HCT116 (cell line): Measurements from ENCODE around the gene NGEF. TPM values are rescaled to one million over a fixed set of nuclear protein-coding genes. Genes with fewer than 3 reads are reported as not detected.

Experiments
- ATAC-seq: fragments of 200-7000 bp; cut with Tn5 transposase; 2 replicates; pipeline ENCODE4 v1.9.1; 2020; ENCODE audit warnings: mild to moderate bottlenecking, moderate library complexity
- BruUV-seq: library from RNA; stranded (reverse); fragments of 400-500 nt; replicated peaks from 2 replicates; lab custom pipeline; 2021; lab: Mats Ljungman, UMichigan
- CTCF ChIA-PET: fragments of 300-600 bp; sonication (Branson Sonifier 250); formaldehyde crosslinking; loops from one replicate; lab custom pipeline; 2021; ENCODE audit warnings: antibody characterized with exemption; lab: Charles Lee
- POLR2A ChIA-PET: fragments of 300-600, 350-600 bp; sonication (Branson Sonifier 250); formaldehyde crosslinking; loops from one replicate; lab custom pipeline; 2021; ENCODE audit warnings: antibody characterized with exemption; lab: Charles Lee
- RAD21 ChIA-PET, 2 experiments: fragments of 300-600 bp; sonication (Branson Sonifier 250); formaldehyde crosslinking; loops; one replicate each; lab custom pipeline; 2023; ENCODE audit warnings: low total read pairs in 2 of 2; ENCODE audit not compliant: uncharacterized antibody in 2 of 2, unreplicated experiment in 2 of 2, low non-redundant PET in 1 of 2; lab: Charles Lee
- DNase-seq: peaks from one replicate; pipeline ENCODE4 v3.0.0-alpha.2; 2010; ENCODE audit warnings: low read depth, low spot score
- H2AFZ ChIP-seq: fragments of 200-600 bp; shearing (Covaris generic), sonication (generic); 2 replicates; pipeline ENCODE4 v1.6.1; 2017; ENCODE audit warnings: low read depth, mixed run types, mixed read lengths, antibody characterized with exemption, low read length; ENCODE audit not compliant: poor library complexity, severe bottlenecking
- H3K27ac ChIP-seq: 2 replicates; pipeline ENCODE4 v1.5.1; 2012; ENCODE audit warnings: low read depth, low read length
- H3K27me3 ChIP-seq: fragments of 200-600 bp; sonication (generic); 2 replicates; pipeline ENCODE4 v1.6.1; 2016; ENCODE audit warnings: mixed run types, low read length, mixed read lengths; ENCODE audit not compliant: insufficient read depth
- H3K36me3 ChIP-seq, 2 experiments: fragments of 200-500 bp in 1 of 2; fragments of 200-600 bp in 1 of 2; sonication (Bioruptor generic) in 1 of 2; sonication (generic) in 1 of 2; 2 replicates each; pipeline versions ENCODE4 v1.5.1 to v1.6.1; 2014 to 2016; ENCODE audit warnings: low read length in 2 of 2, inconsistent platforms in 1 of 2, mixed read lengths in 1 of 2, mixed run types in 1 of 2; ENCODE audit not compliant: insufficient read depth in 2 of 2, control insufficient read depth in 1 of 2
- H3K4me1 ChIP-seq, 2 experiments: fragments of 200-600 bp in 1 of 2; sonication (generic) in 1 of 2; 2 replicates each; pipeline versions ENCODE4 v1.5.1 to v1.6.1; 2012 to 2017; ENCODE audit warnings: low read length in 2 of 2, inconsistent platforms in 1 of 2, mild to moderate bottlenecking in 1 of 2, mixed read lengths in 1 of 2, mixed run types in 1 of 2, moderate library complexity in 1 of 2; ENCODE audit not compliant: insufficient read depth in 2 of 2, control insufficient read depth in 1 of 2
- H3K4me2 ChIP-seq: fragments of 200-600 bp; sonication (generic); 2 replicates; pipeline ENCODE4 v1.6.1; 2017; ENCODE audit warnings: mixed run types, low read length, mixed read lengths
- H3K4me3 ChIP-seq, 2 experiments: fragments of 200-600 bp in 1 of 2; sonication (generic) in 1 of 2; replicated peaks in 1 of 2; 2 replicates each; pipeline ENCODE4 v1.5.1; 2011 to 2016; ENCODE audit warnings: low read length in 2 of 2, control low read depth in 1 of 2, low read depth in 1 of 2, mild to moderate bottlenecking in 1 of 2, mixed read lengths in 1 of 2, mixed run types in 1 of 2
- H3K79me2 ChIP-seq: fragments of 200-600 bp; sonication (generic); 2 replicates; pipeline ENCODE4 v1.6.1; 2017; ENCODE audit warnings: mild to moderate bottlenecking, mixed run types, low read length, moderate library complexity, mixed read lengths; ENCODE audit not compliant: insufficient read depth
- H3K9ac ChIP-seq: fragments of 200-600 bp; sonication (generic); 2 replicates; pipeline ENCODE4 v1.6.1; 2016; ENCODE audit warnings: low read length, mixed read lengths
- H3K9me2 ChIP-seq: fragments of 200-600 bp; sonication (generic), shearing (Covaris generic); 2 replicates; pipeline ENCODE4 v1.6.1; 2017; ENCODE audit warnings: mixed run types, mild to moderate bottlenecking, moderate library complexity; ENCODE audit not compliant: insufficient read depth
- H3K9me3 ChIP-seq, 2 experiments: fragments of 200-500 bp in 1 of 2; fragments of 200-600 bp in 1 of 2; sonication (Bioruptor generic) in 1 of 2; sonication (generic) in 1 of 2; 2 replicates each; pipeline ENCODE4 v1.6.1; 2014 to 2017; ENCODE audit warnings: low read length in 2 of 2, mixed read lengths in 2 of 2, inconsistent platforms in 1 of 2, low read depth in 1 of 2, mild to moderate bottlenecking in 1 of 2, mixed run types in 1 of 2, moderate library complexity in 1 of 2; ENCODE audit not compliant: control insufficient read depth in 1 of 2, insufficient read depth in 1 of 2
- H4K20me1 ChIP-seq: fragments of 200-600 bp; sonication (generic), shearing (Covaris generic); 2 replicates; pipeline ENCODE4 v1.6.1; 2017; ENCODE audit warnings: mixed run types, mild to moderate bottlenecking, moderate library complexity; ENCODE audit not compliant: insufficient read depth
- ATF3 ChIP-seq: IDR thresholded peaks from 2 replicates; pipeline ENCODE4 v1.6.1; 2012
- CBX3 ChIP-seq: IDR thresholded peaks from 2 replicates; pipeline ENCODE4 v1.6.1; 2012; ENCODE audit warnings: low read depth
- CTCF ChIP-seq, 3 experiments: fragments of 200-600 bp in 1 of 3; sonication (generic) in 1 of 3; IDR thresholded peaks in 2 of 3; conservative IDR thresholded peaks in 1 of 3; 2 replicates each; pipeline ENCODE4 v1.5.1; 2012 to 2017; ENCODE audit warnings: low read depth in 2 of 3, low read length in 2 of 3, antibody characterized with exemption in 1 of 3, borderline replicate concordance in 1 of 3, control low read depth in 1 of 3, mild to moderate bottlenecking in 1 of 3, mixed read lengths in 1 of 3, mixed run types in 1 of 3, moderate library complexity in 1 of 3; ENCODE audit not compliant: insufficient read depth in 1 of 3
- EGR1 ChIP-seq: IDR thresholded peaks from 2 replicates; pipeline ENCODE4 v1.6.1; 2012; ENCODE audit warnings: low read depth
- EZH2 ChIP-seq: fragments of 200-600 bp; sonication (generic); IDR thresholded peaks from 2 replicates; pipeline ENCODE4 v1.6.1; 2017; ENCODE audit warnings: antibody characterized with exemption, mixed run types
- EZH2phosphoT487 ChIP-seq: fragments of 200-600 bp; IDR thresholded peaks from 2 replicates; pipeline ENCODE4 v1.6.1; 2018; ENCODE audit warnings: antibody characterized with exemption, borderline replicate concordance
- MAX ChIP-seq: IDR thresholded peaks from 2 replicates; pipeline ENCODE4 v1.6.1; 2012
- POLR2A ChIP-seq: IDR thresholded peaks from 2 replicates; pipeline ENCODE4 v1.7.0; 2011; ENCODE audit warnings: borderline replicate concordance; ENCODE audit not compliant: insufficient read depth, insufficient read length; ENCODE audit errors: extremely low read depth
- RAD21 ChIP-seq: IDR thresholded peaks from 2 replicates; pipeline ENCODE4 v1.6.1; 2012; ENCODE audit warnings: low read depth, mild to moderate bottlenecking
- REST ChIP-seq: IDR thresholded peaks from 2 replicates; pipeline ENCODE4 v1.6.1; 2012; ENCODE audit warnings: low read depth
- SP1 ChIP-seq: IDR thresholded peaks from 2 replicates; pipeline ENCODE4 v1.6.1; 2012; ENCODE audit warnings: low read depth
- SRF ChIP-seq: IDR thresholded peaks from 2 replicates; pipeline ENCODE4 v1.6.1; 2012; ENCODE audit warnings: low read depth
- YY1 ChIP-seq: IDR thresholded peaks from 2 replicates; pipeline ENCODE4 v1.6.1; 2011; ENCODE audit warnings: low read length, low read depth, moderate library complexity, mild to moderate bottlenecking; ENCODE audit not compliant: insufficient replicate concordance; ENCODE audit errors: extremely low read depth
- ZBTB33 ChIP-seq: IDR thresholded peaks from 2 replicates; pipeline ENCODE4 v1.6.1; 2011; ENCODE audit warnings: mild to moderate bottlenecking, low read length, moderate library complexity; ENCODE audit not compliant: insufficient replicate concordance; ENCODE audit errors: extremely low read depth
- ZFX ChIP-seq: fragments of 450-650 bp; IDR thresholded peaks from 2 replicates; pipeline ENCODE4 v1.6.1; 2017
- intact Hi-C: fragments of 100-400 bp; cut with micrococcal nuclease; formaldehyde crosslinking; loops from 2 replicates; pipeline ENCODE4 v1.10.0; 2022
- total RNA-seq: library from RNA; stranded (reverse); gene quantifications from one replicate; pipeline ENCODE4 v1.2.1, GENCODE V29; 2021; ENCODE audit not compliant: unreplicated experiment

Gene NGEF
- total RNA-seq, 1 experiment from 2014 or later: 12.6 TPM

GRCh38 chr2:232835687-232836208 lies 177.3 kb downstream of the NGEF start:
- Histone ChIP-seq H3K27me3 (no peaks in the 10 kb centered on the region), H2AFZ (no peak overlapping the region), H3K9me3 (no peaks in the 10 kb centered on the region), H3K9me2 (no peaks in the 10 kb centered on the region), H3K4me1 (peaks cover 12 to 41% of the 10 kb centered on the region in 2 experiments), H3K4me2 (no peak overlapping the region), H3K4me3 (no peak overlapping the region), H3K36me3 (peaks cover 18 to 23% of the 10 kb centered on the region in 2 experiments; a peak in 2 of 4 replicates), H3K27ac (no peak overlapping the region), H3K79me2 (peaks cover 19% of the 10 kb centered on the region; the same call in 1 of the 2 replicates), H4K20me1 (no peaks in the 10 kb centered on the region; the same call in 1 of the 2 replicates)
- ChIA-PET RAD21 (no interaction called here), CTCF (no interaction called here)
- BruUV-seq: no TSS peak
- DNase-seq: no peak
- intact Hi-C loops: loop anchor here (10.0 kb wide), 1 partner anchor 231 kb away; no protein-coding TSS in a partner anchor
- no peak for TF ChIP-seq CBX3
- TF ChIP-seq SRF: no peak
- TF ChIP-seq EZH2: no peak
- no peak for TF ChIP-seq SP1
- no peak for TF ChIP-seq RAD21
- TF ChIP-seq POLR2A: no peak
- no peak for TF ChIP-seq ZBTB33
- no peak for TF ChIP-seq EGR1
- TF ChIP-seq EZH2phosphoT487: no peak
- no peak for TF ChIP-seq ATF3
- no peak for TF ChIP-seq MAX
- TF ChIP-seq REST: no peak
- TF ChIP-seq CTCF (IDR thresholded peaks at IDR 0.05 in 2 of 3, conservative IDR thresholded peaks at IDR 0.05 in 1 of 3; ENCODE audit: borderline replicate concordance in 1 of 3, insufficient read depth in 1 of 3, low read depth in 2 of 3, low read length in 2 of 3): no peak
- TF ChIP-seq YY1: no peak
- no peak for TF ChIP-seq ZFX
- TF ChIP-seq, all 23 proteins: peak for 0
- ATAC-seq: no peak
- POLR2A ChIA-PET: no interaction called here
- H3K9ac ChIP-seq: no peak overlapping the region
